GM12878 (cell line): ENCODE measurements around the gene KRT72.

Experiments used
- CTCF ChIP-seq, 3 experiments: IDR thresholded peaks in 2 of 3; conservative IDR thresholded peaks in 1 of 3; 2 replicates each; pipeline ENCODE4 v1.5.1; 2011; ENCODE audit warnings: low read depth in 3 of 3, low read length in 3 of 3, mild to moderate bottlenecking in 3 of 3, control low read depth in 2 of 3, moderate library complexity in 2 of 3, inconsistent platforms in 1 of 3, mixed read lengths in 1 of 3; ENCODE audit not compliant: control insufficient read depth in 2 of 3, insufficient read depth in 1 of 3; ENCODE audit errors: extremely low read depth in 1 of 3
- EP300 ChIP-seq, 2 experiments: fragments of 150-350 bp in 1 of 2; IDR thresholded peaks; 2 replicates each; pipeline ENCODE4 v1.6.1; 2011 to 2012; ENCODE audit warnings: low read depth in 2 of 2, low read length in 2 of 2, borderline replicate concordance in 1 of 2, improper control_type of control experiment in 1 of 2, inconsistent platforms in 1 of 2; ENCODE audit not compliant: control insufficient read depth in 1 of 2
- FOS ChIP-seq: IDR thresholded peaks from 3 replicates; pipeline ENCODE4 v1.6.1; 2011; ENCODE audit warnings: borderline replicate concordance; ENCODE audit not compliant: insufficient read length; ENCODE audit errors: extremely low read depth
- HDAC2 ChIP-seq: fragments of 200-600 bp; sonication (generic); IDR thresholded peaks from 2 replicates; pipeline ENCODE4 v1.6.1; 2017
- MYC ChIP-seq: IDR thresholded peaks from 2 replicates; pipeline ENCODE4 v1.6.1; 2011; ENCODE audit warnings: mild to moderate bottlenecking, low read length, moderate library complexity, inconsistent platforms; ENCODE audit not compliant: insufficient read depth, insufficient replicate concordance, insufficient read length, severe bottlenecking
- POLR2A ChIP-seq: IDR thresholded peaks from 2 replicates; pipeline ENCODE4 v1.6.1; 2011; ENCODE audit warnings: low read depth, mild to moderate bottlenecking, low read length
- POLR2AphosphoS5 ChIP-seq: IDR thresholded peaks from 2 replicates; pipeline ENCODE4 v1.6.1; 2011; ENCODE audit warnings: mild to moderate bottlenecking, low read length, inconsistent platforms
- TF ChIP-seq, protein P1 (sequence below): fragments of 450-650 bp; IDR thresholded peaks from 2 replicates; pipeline ENCODE4 v1.6.1; 2017; ENCODE audit warnings: mild to moderate bottlenecking, moderate library complexity
- TF ChIP-seq, protein P2 (sequence below): IDR thresholded peaks from 2 replicates; pipeline ENCODE4 v1.6.1; 2012; ENCODE audit warnings: low read depth, low read length, improper control_type of control experiment

DNA sequence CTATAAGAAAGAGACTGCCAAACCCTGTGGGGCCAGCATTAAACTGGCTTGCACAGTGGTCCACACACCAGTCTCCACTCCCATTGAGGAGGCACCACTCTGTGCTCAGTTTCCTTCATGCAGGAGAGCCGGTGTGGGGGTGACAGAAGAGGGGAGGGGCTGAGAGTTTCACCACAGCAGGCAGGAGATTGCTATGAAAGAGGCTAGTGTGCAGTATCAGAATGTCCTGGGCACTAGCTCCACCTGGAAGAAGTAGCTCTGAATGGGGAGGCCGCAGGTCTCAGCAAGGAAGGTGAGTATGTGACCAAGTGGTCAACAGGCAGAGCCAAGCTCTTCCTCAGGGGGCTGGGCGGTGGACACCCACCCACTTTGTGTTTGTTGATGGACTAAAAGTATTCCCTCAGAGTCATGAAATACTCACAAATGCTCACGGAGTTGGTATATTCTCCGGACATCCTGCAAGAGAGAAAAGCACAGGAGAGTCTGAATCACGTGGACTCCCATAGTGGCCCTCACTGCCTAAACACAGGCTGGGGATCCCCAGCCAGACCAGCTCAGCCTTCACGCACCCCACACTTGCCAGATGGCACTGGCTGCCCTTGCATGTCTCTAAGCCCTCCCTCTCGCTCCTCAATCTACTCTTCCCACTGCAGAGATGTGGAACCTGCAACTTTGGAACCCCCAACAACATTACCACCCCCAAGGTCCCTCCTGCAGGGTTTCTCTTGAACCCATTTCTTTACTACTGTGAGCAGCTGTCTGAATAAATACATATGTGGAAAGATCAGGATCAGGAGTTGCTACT lies 7.8 kb upstream of the KRT72 start:
- TF ChIP-seq POLR2A (no peak), CTCF (IDR thresholded peaks at IDR 0.05 in 2 of 3, conservative IDR thresholded peaks at IDR 0.05 in 1 of 3; ENCODE audit: control insufficient read depth in 2 of 3, extremely low read depth in 1 of 3, insufficient read depth in 1 of 3, low read depth in 3 of 3, low read length in 3 of 3) (no peak), EP300 (IDR thresholded peaks at IDR 0.05; ENCODE audit: borderline replicate concordance in 1 of 2, control insufficient read depth in 1 of 2, low read depth in 2 of 2, low read length in 2 of 2) (no peak), POLR2AphosphoS5 (no peak), FOS (no peak), MYC (no peak), HDAC2 (no peak)
- TF ChIP-seq, protein P1, sequence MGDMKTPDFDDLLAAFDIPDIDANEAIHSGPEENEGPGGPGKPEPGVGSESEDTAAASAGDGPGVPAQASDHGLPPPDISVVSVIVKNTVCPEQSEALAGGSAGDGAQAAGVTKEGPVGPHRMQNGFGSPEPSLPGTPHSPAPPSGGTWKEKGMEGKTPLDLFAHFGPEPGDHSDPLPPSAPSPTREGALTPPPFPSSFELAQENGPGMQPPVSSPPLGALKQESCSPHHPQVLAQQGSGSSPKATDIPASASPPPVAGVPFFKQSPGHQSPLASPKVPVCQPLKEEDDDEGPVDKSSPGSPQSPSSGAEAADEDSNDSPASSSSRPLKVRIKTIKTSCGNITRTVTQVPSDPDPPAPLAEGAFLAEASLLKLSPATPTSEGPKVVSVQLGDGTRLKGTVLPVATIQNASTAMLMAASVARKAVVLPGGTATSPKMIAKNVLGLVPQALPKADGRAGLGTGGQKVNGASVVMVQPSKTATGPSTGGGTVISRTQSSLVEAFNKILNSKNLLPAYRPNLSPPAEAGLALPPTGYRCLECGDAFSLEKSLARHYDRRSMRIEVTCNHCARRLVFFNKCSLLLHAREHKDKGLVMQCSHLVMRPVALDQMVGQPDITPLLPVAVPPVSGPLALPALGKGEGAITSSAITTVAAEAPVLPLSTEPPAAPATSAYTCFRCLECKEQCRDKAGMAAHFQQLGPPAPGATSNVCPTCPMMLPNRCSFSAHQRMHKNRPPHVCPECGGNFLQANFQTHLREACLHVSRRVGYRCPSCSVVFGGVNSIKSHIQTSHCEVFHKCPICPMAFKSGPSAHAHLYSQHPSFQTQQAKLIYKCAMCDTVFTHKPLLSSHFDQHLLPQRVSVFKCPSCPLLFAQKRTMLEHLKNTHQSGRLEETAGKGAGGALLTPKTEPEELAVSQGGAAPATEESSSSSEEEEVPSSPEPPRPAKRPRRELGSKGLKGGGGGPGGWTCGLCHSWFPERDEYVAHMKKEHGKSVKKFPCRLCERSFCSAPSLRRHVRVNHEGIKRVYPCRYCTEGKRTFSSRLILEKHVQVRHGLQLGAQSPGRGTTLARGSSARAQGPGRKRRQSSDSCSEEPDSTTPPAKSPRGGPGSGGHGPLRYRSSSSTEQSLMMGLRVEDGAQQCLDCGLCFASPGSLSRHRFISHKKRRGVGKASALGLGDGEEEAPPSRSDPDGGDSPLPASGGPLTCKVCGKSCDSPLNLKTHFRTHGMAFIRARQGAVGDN, result no peak
- TF ChIP-seq, protein P2, sequence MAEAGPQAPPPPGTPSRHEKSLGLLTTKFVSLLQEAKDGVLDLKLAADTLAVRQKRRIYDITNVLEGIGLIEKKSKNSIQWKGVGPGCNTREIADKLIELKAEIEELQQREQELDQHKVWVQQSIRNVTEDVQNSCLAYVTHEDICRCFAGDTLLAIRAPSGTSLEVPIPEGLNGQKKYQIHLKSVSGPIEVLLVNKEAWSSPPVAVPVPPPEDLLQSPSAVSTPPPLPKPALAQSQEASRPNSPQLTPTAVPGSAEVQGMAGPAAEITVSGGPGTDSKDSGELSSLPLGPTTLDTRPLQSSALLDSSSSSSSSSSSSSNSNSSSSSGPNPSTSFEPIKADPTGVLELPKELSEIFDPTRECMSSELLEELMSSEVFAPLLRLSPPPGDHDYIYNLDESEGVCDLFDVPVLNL, result no peak
